Measurements from ENCODE around the gene RAB5B. TPM values are rescaled to one million over a fixed set of nuclear protein-coding genes. Genes with fewer than 3 reads are reported as not detected.

The RAB5B gene
- total RNA-seq, 1 experiment from 2014 or later = 55.0 TPM

GRCh38 chr12:56007564-56008559 is 34.0 kb downstream of the RAB5B start (continued):
- TF ChIP-seq ZNF532 (CRISPR knock-in tag; IDR thresholded peaks at IDR 0.05; ENCODE audit: borderline replicate concordance) (no peak), TCF7 (CRISPR knock-in tag; IDR thresholded peaks at IDR 0.05; ENCODE audit: low read depth) (no peak), ZMAT4 (CRISPR knock-in tag; IDR thresholded peaks at IDR 0.05) (0 out of 2 replicates have a peak, but pooled peaks have one; percentile 35), ZNF317 (CRISPR knock-in tag; IDR thresholded peaks at IDR 0.05; ENCODE audit: borderline replicate concordance, low read depth) (no peak), GABPB1 (CRISPR knock-in tag; IDR thresholded peaks at IDR 0.05) (no peak), ZNF232 (CRISPR knock-in tag; IDR thresholded peaks at IDR 0.05) (no peak), FOXP4 (CRISPR knock-in tag; IDR thresholded peaks at IDR 0.05) (no peak), CBFB (CRISPR knock-in tag; IDR thresholded peaks at IDR 0.05; ENCODE audit: low read depth) (no peak), IRF1 (CRISPR knock-in tag; IDR thresholded peaks at IDR 0.05) (no peak), E2F4 (CRISPR knock-in tag; IDR thresholded peaks at IDR 0.05; ENCODE audit: borderline replicate concordance, low read depth) (no peak), SP1 (CRISPR knock-in tag; conservative IDR thresholded peaks at IDR 0.05) (peak; percentile 58; the same call in 1 of the 2 replicates), FOXK1 (CRISPR knock-in tag; IDR thresholded peaks at IDR 0.05) (no peak)
- TF ChIP-seq, protein P1, sequence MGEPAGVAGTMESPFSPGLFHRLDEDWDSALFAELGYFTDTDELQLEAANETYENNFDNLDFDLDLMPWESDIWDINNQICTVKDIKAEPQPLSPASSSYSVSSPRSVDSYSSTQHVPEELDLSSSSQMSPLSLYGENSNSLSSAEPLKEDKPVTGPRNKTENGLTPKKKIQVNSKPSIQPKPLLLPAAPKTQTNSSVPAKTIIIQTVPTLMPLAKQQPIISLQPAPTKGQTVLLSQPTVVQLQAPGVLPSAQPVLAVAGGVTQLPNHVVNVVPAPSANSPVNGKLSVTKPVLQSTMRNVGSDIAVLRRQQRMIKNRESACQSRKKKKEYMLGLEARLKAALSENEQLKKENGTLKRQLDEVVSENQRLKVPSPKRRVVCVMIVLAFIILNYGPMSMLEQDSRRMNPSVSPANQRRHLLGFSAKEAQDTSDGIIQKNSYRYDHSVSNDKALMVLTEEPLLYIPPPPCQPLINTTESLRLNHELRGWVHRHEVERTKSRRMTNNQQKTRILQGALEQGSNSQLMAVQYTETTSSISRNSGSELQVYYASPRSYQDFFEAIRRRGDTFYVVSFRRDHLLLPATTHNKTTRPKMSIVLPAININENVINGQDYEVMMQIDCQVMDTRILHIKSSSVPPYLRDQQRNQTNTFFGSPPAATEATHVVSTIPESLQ (CRISPR knock-in tag; IDR thresholded peaks at IDR 0.05) = no peak
- TF ChIP-seq, protein P2, sequence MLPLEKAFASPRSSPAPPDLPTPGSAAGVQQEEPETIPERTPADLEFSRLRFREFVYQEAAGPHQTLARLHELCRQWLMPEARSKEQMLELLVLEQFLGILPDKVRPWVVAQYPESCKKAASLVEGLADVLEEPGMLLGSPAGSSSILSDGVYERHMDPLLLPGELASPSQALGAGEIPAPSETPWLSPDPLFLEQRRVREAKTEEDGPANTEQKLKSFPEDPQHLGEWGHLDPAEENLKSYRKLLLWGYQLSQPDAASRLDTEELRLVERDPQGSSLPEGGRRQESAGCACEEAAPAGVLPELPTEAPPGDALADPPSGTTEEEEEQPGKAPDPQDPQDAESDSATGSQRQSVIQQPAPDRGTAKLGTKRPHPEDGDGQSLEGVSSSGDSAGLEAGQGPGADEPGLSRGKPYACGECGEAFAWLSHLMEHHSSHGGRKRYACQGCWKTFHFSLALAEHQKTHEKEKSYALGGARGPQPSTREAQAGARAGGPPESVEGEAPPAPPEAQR (CRISPR knock-in tag; IDR thresholded peaks at IDR 0.05) = no peak
- TF ChIP-seq, protein P3, sequence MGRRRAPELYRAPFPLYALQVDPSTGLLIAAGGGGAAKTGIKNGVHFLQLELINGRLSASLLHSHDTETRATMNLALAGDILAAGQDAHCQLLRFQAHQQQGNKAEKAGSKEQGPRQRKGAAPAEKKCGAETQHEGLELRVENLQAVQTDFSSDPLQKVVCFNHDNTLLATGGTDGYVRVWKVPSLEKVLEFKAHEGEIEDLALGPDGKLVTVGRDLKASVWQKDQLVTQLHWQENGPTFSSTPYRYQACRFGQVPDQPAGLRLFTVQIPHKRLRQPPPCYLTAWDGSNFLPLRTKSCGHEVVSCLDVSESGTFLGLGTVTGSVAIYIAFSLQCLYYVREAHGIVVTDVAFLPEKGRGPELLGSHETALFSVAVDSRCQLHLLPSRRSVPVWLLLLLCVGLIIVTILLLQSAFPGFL (CRISPR knock-in tag; IDR thresholded peaks at IDR 0.05; ENCODE audit: borderline replicate concordance) = no peak

Measured in WTC11 (cell line).